Prostate gland (tissue), 2 donors: ENCODE results near the gene USP43. TPM values are rescaled to one million over a fixed set of nuclear protein-coding genes. Genes with fewer than 3 reads are reported as not detected.

Source experiments
- DNase-seq: peaks from one replicate; pipeline ENCODE4 v3.0.0-alpha.2; 2019; ENCODE audit warnings: low spot score
- H3K27ac ChIP-seq, 2 donors: fragments of 200-600 bp; sonication (generic); 2 replicates each; pipeline ENCODE4 v1.5.1; 2017 to 2019
- H3K27me3 ChIP-seq: fragments of 200-600 bp; sonication (generic); replicated peaks from 2 replicates; pipeline ENCODE4 v1.5.1; 2019; ENCODE audit not compliant: insufficient read depth
- H3K36me3 ChIP-seq, 2 donors: fragments of 200-600 bp; sonication (generic); 1 replicate in 1 of 2; 2 replicates in 1 of 2; pipeline versions ENCODE4 v1.5.1 to v1.8.1; 2017 to 2019
- H3K4me1 ChIP-seq: fragments of 200-600 bp; sonication (generic); replicated peaks from 2 replicates; pipeline ENCODE4 v1.5.1; 2019
- H3K4me3 ChIP-seq, 2 donors: fragments of 200-600 bp; sonication (generic); 2 replicates each; pipeline ENCODE4 v1.5.1; 2017 to 2019
- H3K9me3 ChIP-seq: fragments of 200-600 bp; sonication (generic); 2 replicates; pipeline ENCODE4 v1.5.1; 2017
- POLR2A ChIP-seq: fragments of 450-650 bp; IDR thresholded peaks from one replicate; pipeline ENCODE4 v1.6.1; 2016; ENCODE audit warnings: antibody characterized with exemption, mild to moderate bottlenecking
- POLR2AphosphoS5 ChIP-seq: sonication (generic); formaldehyde crosslinking; IDR thresholded peaks from one replicate; pipeline ENCODE4 v1.6.1; 2017; ENCODE audit warnings: antibody characterized with exemption
- WGBS: methylation state at CpG from one replicate; pipeline ENCODE4 v1.1.5; 2018; 5-methylcytosine and 5-hydroxymethylcytosine counted together
- intact Hi-C: fragments of 100-400 bp; cut with DNase I; formaldehyde crosslinking; loops from one replicate; pipeline ENCODE4 v1.14.2; 2022
- total RNA-seq, 2 donors: library from RNA; depleted of rRNA; stranded (reverse); fragments of >200 nt; gene quantifications; one replicate each; pipeline ENCODE4 v1.1.0, GENCODE V29; 2016
- TF ChIP-seq, protein P1 (sequence below), 4 experiments: fragments of 200-600 bp in 2 of 4; fragments of 450-650 bp in 2 of 4; sonication (generic) in 2 of 4; IDR thresholded peaks; 1 replicate in 3 of 4; 2 replicates in 1 of 4; pipeline ENCODE4 v1.5.1; 2016 to 2019; ENCODE audit warnings: antibody characterized with exemption in 4 of 4, mild to moderate bottlenecking in 2 of 4, moderate library complexity in 2 of 4

Gene USP43
- total RNA-seq, 2 donors from 2014 or later = 28.2 to 33.2 TPM

DNA sequence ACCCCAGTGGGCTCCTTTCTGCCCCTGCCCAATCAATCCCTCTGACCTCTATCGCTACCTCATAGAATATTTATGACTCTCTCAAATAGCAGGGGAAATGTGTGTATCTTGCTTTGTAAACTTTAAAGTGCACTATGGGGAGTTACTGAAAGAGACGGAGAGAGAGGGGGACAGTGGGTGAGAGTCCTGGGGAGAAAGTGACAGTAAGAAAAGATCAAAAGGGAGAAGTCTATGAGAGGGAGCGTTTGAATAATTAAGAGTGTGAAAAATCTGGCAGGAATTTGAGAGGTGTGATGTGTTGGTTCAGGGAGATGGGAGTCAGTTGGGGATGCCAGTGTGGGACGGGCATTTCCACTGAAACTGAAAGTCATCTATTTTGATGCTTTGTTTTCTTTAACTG lies 32.6 kb downstream of the USP43 start:
- TF ChIP-seq POLR2A = no peak
- TF ChIP-seq, protein P1, sequence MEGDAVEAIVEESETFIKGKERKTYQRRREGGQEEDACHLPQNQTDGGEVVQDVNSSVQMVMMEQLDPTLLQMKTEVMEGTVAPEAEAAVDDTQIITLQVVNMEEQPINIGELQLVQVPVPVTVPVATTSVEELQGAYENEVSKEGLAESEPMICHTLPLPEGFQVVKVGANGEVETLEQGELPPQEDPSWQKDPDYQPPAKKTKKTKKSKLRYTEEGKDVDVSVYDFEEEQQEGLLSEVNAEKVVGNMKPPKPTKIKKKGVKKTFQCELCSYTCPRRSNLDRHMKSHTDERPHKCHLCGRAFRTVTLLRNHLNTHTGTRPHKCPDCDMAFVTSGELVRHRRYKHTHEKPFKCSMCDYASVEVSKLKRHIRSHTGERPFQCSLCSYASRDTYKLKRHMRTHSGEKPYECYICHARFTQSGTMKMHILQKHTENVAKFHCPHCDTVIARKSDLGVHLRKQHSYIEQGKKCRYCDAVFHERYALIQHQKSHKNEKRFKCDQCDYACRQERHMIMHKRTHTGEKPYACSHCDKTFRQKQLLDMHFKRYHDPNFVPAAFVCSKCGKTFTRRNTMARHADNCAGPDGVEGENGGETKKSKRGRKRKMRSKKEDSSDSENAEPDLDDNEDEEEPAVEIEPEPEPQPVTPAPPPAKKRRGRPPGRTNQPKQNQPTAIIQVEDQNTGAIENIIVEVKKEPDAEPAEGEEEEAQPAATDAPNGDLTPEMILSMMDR (IDR thresholded peaks at IDR 0.05) = no peak
- no peak for TF ChIP-seq POLR2AphosphoS5
- Histone ChIP-seq H3K9me3 (no peaks in the 10 kb centered on the region), H3K36me3 (no peaks in the 10 kb centered on the region), H3K4me3 (no peak overlapping the region), H3K27ac (no peak overlapping the region), H3K27me3 (no peaks in the 10 kb centered on the region), H3K4me1 (peaks cover 8% of the 10 kb centered on the region)
- intact Hi-C loops = no loop called here
- no peak for DNase-seq
- WGBS = 73% methylated on average over 4 of the region's 4 CpGs

GRCh38 chr17:9684955-9685621 lies 39.8 kb downstream of the USP43 start:
- TF ChIP-seq POLR2AphosphoS5 (peak; percentile 69), POLR2A (no peak)
- TF ChIP-seq, protein P1 (IDR thresholded peaks at IDR 0.05) = no peak
- Histone ChIP-seq H3K4me3 (no peak overlapping the region), H3K9me3 (no peaks in the 10 kb centered on the region), H3K27me3 (no peaks in the 10 kb centered on the region), H3K4me1 (no peaks in the 10 kb centered on the region), H3K27ac (peak overlapping the region; percentile 78 to 84), H3K36me3 (no peaks in the 10 kb centered on the region)
- DNase-seq = peak; percentile 80
- whole genome bisulfite sequencing = 44% methylated on average over 10 of the region's 10 CpGs
- intact Hi-C loops = no loop called here

DNA sequence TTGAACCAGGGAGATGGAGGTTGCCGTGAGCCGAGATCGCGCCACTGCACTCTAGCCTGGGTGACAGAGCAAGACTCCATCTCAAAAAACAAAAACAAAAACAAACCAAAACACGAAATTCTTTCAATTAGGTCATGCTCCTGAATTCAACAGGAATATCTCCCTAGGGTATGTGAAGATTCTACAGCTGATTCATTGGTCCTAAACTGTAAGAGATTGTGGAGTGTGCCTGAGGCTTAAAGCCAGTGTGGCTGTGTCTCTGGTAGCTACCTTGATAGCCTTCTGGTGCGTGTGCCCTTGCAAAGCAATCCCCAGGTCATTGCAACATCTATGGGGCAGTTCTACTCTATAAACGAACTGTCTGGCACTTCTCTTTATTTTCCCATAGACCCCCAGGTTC lies 48.4 kb downstream of the USP43 start:
- intact Hi-C loops = no loop called here
- no peaks in the 10 kb centered on the region for H3K9me3 ChIP-seq
- TF ChIP-seq, protein P1 (IDR thresholded peaks at IDR 0.05) = no peak
- TF ChIP-seq POLR2A (no peak), POLR2AphosphoS5 (no peak)
- no peaks in the 10 kb centered on the region for H3K36me3 ChIP-seq
- no peak overlapping the region for H3K27ac ChIP-seq
- H3K27me3 ChIP-seq = no peaks in the 10 kb centered on the region
- no peak overlapping the region for H3K4me3 ChIP-seq
- WGBS = 91% methylated on average over 7 of the region's 7 CpGs
- no peaks in the 10 kb centered on the region for H3K4me1 ChIP-seq
- no peak for DNase-seq

DNA sequence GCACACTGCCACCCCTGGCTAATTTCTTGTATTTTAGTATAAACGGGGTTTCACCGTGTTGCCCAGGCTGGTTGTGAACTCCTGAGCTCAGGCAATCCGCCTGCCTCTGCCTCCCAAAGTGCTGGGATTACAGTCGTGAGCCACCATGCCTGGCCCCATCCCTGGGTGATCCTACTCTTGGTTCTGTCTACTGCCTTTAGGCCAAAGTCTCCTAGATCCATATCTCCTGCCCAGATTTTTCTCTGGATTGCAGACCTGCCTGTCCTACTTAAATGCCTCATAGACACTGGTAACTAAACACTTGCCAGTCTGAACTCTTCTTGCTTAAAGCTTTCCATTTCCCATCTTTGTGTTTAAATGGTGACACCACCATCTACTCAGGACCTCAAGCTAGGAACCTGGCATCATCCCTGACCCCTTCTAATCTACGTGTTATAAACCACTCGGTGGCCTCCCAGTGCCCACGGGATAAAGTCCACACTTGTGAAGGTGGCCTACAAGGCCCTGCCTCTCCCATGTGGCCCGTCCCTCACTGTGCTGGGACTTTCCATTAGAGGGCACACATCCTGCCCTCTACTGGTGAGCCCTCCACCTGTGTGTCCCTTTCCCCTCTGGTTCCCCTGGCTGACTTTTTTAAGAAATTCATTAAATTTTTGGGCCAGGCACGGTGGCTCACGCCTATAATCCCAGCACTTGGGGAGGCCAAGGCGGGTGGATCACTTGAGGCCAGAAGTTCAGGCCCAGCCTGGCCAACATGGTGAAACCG lies 51.1 kb downstream of the USP43 start:
- Histone ChIP-seq H3K27me3 (no peaks in the 10 kb centered on the region), H3K36me3 (no peaks in the 10 kb centered on the region), H3K4me3 (no peak overlapping the region), H3K9me3 (no peaks in the 10 kb centered on the region), H3K4me1 (no peaks in the 10 kb centered on the region), H3K27ac (no peak overlapping the region)
- no peak for DNase-seq
- TF ChIP-seq, protein P1 (IDR thresholded peaks at IDR 0.05) = no peak
- no peak for TF ChIP-seq POLR2A
- TF ChIP-seq POLR2AphosphoS5 = no peak
- WGBS = 92% methylated on average over 12 of the region's 12 CpGs
- intact Hi-C loops = no loop called here

DNA sequence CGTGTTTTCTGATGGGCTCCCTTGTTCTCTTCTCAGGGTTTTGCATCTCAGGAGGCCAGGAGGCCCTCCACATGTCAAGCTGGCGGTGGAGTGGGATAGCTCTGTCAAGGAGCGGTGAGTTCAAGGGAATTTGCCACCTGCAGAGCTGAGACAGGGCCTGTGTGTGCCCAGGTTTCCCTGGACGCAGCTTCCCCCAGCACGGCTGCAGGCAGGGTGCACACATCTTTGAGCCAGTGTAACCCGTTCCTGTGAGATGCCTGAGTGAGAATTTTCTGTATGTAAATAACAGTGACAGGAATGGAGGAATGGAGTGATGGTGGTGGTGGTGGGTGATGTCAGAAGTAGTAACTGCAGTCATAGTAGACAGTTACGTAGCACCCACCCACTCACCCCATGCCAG lies 54.8 kb downstream of the USP43 start:
- no peak overlapping the region for H3K4me3 ChIP-seq
- H3K4me1 ChIP-seq = no peaks in the 10 kb centered on the region
- H3K27ac ChIP-seq = no peak overlapping the region
- H3K9me3 ChIP-seq = no peaks in the 10 kb centered on the region
- no peak for DNase-seq
- intact Hi-C loops = no loop called here
- TF ChIP-seq POLR2AphosphoS5 (no peak), POLR2A (no peak)
- TF ChIP-seq, protein P1 (IDR thresholded peaks at IDR 0.05) = no peak
- H3K36me3 ChIP-seq = no peaks in the 10 kb centered on the region
- WGBS = 93% methylated on average over 7 of the region's 7 CpGs
- no peaks in the 10 kb centered on the region for H3K27me3 ChIP-seq
